ENCODE data around the gene ZNF253. TPM values are rescaled to one million over a fixed set of nuclear protein-coding genes. Genes with fewer than 3 reads are reported as not detected.
"Not testable (repeated sequence)": the region's sequence is repeated elsewhere in the genome, so short reads cannot be mapped to it uniquely, and the experiment has no call there.

ZNF253 gene
- polyA plus RNA-seq (2013, experiment 1 of 2; ENCODE audit: insufficient read length), result 3.0 TPM
- 2.9 TPM for polyA plus RNA-seq (2013, experiment 2 of 2; ENCODE audit: insufficient read length)

DNA sequence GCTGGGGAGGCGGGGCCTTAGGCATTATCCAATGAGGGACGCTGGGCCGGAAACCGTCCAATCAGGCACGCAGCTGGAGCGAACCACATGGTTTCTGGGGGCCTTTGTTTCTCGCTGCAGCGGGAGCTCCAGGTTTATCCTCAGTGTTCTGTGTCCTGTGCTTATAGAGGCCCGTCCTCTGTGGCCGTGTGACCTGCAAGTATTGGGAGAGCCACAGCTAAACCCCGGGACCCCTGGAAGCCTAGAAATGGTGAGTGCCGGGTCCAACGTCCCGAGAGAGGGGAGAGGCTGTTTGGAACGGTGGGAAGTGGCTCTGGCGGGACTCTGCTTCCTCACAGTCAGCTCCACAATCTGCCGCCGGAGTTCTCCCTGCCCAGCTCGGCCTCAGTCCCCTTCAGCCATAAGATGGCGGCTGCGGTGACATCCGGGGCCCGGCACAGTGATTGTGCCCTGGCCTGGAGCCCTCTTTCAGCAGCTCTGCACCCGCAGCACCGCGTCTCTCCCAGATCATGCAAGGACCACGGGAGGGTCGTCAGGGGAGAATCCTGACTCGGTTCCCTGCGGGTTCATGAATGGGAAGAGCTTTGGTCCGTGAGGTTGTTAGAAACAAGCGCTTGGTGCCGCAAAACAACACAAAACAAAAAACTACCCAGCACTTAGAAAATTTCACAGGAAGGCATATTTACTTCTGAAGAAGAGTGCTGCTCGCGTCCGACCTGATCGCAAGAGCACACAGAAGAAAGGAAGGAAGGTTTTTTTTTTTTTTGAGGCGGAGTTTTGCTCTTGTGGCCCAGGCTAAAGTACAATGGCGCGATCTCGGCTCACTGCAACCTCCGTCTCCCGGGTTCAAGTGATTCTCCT is at the start of gene ZNF253:
Gene ZNF253, plus strand, starts transcription at position 133 of the 861 bp plus-strand sequence. Its CDS starts 115 bp downstream, at position 248.
- DNase-seq, result peak; percentile 94

DNA sequence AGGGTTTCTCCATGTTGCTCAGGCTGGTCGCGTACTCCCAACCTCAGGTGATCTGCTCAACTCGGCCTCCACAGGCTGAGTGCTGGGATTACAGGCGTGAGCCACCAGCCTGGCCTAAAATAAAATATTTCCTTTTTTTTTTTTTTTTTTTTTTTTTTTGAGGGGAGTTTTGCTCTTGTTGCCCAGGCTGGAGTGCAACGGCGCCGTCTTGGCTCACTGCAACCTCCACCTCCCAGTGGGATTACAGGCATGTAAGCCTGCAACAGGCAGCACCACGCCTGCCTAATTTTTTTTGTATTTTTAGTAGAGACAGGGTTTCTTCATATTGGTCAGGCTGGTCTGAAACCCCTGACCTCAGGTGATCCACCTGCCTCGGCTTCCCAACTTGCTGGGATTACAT is 49.0 kb upstream of the ZNF253 start:
- no peak for DNase-seq

DNA sequence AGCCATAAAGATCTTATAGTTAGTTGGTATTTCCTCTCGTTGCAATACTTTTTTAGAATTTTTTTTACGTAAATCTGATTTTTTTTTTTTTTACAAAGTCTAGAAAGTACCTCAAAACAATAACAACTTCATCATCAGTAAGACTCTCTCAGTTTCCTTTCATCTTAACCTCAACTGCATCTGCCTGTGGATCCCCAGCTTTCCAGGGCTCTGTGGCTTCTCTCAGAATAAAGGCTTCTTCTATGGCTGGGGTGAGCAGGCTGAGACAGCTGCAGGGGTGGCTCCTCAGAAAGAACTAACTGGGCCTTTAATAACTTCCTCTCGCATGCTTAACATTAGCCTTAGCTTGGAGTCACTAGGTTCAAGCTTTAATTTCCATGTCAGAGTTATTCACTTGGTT is 48.3 kb upstream of the ZNF253 start:
- DNase-seq, result no peak

DNA sequence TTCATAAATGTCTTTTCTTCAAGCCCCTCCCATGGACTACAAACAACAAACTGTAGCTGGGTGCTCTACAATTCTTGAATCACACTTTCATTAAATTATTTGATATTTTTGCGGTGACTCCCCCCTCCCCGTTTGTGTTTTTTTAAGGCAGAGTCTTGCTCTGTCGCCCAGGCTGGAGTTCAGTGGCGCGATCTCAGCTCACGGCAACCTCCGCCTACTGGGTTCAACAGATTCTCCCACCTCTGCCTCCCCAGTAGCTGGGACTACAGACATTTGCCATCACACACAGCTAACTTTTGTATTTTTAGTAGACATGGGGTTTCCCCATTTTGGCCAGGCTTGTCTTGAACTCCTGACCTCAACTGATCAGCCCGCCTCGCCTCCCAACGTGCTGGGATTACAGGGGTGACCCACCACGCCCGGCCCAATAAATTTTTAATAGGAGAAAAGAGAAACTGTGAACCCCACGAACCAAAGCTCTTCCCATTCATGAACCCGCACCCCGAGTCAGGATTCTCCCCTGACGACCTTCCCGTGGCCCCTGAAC is 44.8 kb upstream of the ZNF253 start:
- DNase-seq, result no peak

DNA sequence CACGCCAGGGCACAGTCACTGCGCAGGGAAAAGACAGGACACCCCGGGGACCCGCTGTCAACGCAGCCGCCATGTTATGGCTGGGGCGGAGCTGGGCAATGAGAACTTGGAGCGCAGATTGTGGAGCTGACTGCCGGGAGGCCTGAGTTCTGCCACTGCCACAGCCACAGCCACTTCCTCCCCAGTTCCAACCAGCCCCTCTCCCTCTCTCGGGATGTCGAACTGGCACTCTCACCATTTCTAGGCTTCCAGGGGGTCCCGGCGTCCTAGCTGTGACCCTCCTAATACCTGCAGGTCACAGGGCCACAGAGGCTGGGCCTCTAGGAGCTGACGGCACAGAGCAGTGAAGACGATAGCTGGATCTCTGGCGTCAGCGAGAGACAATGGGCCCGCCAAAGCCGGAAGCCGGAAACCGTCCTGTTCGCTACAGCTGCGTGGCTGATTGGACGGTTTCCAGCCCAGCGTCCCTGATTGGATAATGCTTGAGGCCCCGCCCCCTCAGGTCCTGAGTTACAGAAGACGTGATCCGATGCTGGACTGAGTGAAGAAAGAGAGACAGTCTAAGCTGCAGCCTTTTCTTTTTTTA is 44.2 kb upstream of the ZNF253 start, which contains the start of gene ZNF506:
Gene ZNF506, minus strand, starts transcription at position 385 of the 586 bp plus-strand sequence. Its CDS starts 147 bp downstream, at position 238.
- peak; percentile 96 for DNase-seq

DNA sequence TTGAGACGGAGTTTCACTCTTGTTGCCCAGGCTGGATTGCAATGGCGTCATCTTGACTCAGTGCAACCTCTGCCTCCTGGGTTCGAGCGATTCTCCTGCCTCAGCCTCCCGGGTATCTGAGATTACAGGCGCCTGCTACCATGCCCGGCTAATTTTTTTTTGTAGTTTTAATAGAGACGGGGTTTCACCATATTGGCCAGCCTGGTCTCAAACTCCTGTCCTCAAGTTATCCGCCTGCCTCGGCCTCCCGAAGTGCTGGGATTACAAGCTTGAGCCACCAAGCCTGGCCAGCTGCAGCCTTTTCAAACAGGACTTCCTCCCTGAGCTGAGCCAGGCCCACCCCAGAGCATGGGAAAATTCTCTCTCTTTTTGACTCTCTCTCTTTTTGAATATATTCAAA is 43.7 kb upstream of the ZNF253 start:
- DNase-seq, result not testable (repeated sequence)

DNA sequence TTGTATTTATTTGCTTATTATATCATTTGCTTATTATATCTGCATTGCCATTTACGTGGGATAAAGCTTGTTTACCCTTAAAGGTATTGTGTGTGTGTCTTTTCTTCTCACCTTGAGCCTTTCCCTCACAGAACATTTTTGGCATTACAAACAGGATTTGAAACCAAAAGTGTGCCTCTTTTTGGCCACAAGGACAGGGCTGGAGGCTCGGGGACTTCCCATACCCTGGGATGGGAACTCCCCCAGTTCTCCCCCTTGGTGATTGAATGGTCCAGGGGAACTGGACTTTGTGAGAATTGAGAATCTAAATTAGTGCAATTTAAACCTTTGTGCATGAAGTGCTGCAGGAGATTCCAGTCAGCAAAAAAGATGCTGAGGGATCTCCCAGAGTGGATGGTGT is 41.8 kb upstream of the ZNF253 start:
- no peak for DNase-seq

DNA sequence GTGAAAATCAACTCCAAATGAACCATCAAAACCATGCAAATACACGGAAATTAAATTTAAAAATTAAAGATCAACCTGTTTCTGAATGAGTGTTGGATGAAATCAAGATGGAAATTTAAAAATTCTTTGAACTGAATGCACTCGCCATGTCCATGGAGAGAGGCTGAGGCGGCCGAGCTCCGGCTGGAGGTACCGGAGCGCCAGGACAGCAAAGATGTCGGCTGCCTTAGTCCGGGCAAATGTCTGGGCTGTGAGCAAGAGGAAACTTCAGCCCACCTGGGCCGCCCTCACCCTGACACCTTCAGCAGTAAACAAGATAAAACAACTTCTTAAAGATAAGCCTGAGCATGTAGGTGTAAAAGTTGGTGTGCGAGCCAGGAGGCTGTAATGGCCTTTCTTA is 38.8 kb upstream of the ZNF253 start:
- no peak for DNase-seq

DNA sequence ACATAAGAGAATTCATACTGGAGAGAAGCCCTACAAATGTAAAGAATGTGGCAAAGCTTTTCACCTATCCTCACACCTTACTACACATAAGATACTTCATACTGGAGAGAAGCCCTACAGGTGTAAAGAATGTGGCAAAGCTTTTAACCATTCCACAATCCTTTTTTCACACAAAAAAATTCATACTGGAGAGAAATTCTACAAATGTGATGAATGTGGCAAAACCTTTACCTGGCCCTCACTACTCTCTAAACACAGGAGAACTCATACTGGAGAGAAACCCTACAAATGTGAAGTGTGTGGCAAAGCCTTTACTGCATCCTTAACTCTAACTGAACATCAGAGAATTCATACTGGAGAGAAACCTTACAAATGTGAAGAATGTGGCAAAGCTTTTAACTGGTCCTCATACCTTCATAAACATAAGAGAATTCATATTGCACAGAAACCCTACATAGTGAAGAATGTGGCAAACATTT is 30.1 kb upstream of the ZNF253 start:
- no peak for DNase-seq

DNA sequence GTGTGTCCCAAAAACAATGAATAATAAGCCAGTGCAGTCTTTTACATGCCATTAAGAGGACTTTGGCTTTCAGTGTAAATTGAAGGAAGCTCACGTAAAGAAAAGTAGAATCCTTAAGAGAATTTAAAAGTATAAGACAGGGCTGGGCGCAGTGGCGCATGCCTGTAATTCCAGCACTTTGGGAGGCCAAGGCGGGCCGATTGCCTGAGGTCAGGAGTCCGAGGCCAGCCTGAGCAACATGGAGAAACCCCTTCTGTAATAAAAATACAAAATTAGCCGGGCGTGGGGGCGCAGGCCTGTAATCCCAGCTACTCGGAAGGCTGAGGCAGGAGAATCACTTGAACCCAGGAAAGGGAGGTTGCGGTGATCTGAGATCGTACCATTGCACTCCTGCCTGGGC is 17.9 kb upstream of the ZNF253 start:
- DNase-seq, result no peak

DNA sequence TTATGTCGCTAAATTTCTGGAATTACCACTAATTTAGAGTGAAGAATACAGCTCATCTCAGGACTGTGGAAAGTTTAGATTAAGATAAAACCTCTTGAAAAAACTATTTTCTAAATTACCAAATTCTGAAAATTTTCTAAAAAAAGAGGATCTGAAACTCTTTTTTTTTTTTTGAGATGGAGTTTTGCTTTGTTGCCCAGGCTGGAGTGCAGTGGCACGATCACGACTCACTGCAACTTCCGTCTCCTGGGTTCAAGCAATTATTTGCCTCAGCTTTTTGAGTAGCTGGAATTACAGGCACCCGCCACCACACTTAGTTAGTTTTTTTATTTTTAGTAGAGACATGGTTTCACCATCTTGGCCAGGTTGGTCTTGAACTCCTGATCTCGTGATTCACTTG is 16.6 kb upstream of the ZNF253 start:
- DNase-seq, result no peak

DNA sequence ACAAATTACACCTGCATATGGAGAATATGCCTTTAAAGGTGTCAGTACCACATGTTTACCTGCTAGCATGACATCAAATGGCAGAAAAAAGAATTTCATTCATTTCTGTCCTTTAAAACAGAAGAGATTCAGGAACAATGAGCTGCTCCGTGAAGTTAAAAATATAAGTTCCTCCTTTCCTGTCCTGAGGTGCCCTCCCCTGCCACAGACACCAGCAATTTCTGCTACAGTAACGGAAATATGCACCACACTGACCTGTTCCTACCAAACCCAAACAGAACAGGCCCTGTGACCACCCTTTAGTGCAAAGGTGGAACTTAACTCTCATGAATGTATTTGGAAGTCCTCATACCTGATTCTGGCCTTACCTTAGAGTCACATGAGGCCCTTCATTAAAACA is 13.9 kb upstream of the ZNF253 start:
- DNase-seq, result not testable (repeated sequence)

DNA sequence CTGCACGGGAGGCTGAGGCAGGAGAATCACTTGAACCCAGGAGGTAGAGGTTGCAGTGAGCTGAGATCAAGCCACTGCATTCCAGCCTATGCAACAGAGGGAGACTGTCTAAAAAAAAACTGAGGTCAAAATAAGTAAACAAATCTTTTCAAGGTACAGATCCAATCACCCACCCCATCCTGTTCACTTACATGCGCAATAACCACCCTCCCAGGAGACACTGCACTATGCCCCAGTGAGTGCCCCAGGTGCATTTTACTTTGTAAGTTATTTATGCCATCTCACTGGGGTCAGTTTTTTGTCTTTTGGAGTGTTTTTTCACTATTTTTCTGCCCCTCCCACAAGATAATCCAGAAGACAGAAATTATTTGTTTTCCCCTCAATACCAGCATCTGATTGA is 6.9 kb upstream of the ZNF253 start:
- no peak for DNase-seq

DNA sequence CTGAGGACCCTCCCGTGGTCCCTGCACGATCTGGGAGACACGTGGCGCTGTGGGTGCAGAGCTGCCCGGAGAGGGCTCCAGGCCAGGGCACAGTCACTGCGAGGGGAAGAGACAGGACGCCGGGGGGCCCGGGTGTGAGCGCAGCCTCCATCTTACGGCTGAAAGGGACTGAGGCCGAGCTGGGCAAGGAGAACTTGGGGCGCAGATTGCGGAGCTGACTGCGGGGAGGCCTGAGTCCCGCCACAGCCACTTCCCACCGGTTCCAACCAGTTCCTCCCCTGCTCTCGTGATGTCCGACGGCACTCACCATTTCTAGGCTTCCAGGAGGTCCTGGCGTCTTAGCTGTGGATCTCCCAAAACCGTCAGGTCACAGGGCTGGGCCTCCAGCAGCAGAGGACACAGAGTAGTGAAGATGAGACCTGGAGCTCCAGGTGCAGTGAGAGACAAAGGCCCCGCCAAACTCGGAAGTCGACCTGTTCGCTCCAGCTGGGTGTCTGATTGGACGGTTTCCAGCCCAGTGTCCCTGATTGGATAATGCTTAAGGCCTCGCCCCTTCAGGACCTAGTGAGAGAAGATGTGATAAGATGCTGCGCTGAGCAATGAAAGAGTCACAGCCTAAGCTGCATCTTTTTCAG is 4.8 kb upstream of the ZNF253 start:
- no peak for DNase-seq

DNA sequence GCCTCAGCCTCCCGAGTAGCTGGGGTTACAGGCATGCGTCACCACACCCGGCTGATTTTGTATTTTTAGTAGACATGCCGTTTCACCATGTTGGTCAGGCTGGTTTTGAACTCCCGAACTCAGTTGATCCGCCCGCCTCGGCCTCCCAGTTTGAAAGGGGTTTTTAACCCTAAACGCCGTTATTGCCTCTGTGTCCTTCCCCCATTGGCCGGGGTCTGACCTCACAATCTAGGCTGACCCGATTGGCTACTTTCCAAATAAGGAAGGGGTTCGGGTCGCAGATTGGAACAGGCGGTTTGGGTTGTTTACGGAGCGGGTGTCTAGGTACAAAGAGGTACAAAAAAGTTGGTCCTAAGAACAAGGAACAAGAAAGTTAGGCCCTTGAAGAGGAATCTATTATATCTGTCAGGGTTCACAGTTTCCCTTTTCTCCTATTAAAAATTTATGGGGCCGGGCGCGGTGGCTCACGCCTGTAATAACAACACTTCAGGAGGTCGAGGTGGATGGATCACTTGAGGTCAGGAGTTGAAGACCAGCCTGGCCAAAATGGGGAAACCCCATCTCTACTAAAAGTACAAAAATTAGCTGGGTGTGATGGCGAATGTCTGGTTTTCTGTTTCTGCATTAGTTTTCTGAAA is 1.0 kb downstream of the ZNF253 start:
- peak; percentile 5 for DNase-seq

DNA sequence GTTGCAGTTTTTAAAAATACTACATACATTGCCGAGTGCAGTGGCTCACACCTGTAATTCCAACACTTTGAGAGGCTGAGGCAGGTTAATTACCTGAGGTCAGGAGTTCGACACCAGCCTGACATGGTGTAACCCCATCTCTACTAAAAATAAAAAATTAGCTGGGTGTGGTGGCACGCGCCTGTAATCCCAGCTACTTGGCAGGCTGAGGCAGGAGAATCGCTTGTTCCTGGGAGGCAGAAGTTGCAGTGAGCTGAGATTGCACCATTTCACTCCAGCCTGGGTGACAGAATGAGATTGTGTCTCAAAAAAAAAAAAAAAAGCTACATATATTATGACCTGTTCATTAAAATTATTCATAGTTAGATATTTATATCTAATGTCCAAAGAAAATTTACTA is 4.4 kb downstream of the ZNF253 start:
- not testable (repeated sequence) for DNase-seq

DNA sequence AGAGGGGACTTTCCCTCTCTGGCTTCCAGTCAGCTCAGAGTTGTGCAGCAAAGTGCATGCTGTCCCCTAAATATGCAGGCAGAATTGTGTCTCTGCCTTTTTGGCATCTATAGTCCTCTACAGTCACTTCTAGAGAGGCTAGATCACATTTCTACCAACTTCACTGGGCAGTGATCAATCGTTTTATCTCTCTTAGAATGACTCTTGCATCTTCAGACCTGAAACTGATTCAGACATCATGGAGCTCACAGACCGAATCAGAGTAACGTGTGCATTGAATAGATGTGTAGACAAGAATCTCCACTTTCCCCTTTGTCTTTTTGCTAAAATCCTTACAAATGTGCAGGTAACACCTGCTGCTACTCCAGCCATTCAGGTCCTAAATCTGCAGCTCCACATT is 6.2 kb downstream of the ZNF253 start:
- no peak for DNase-seq

DNA sequence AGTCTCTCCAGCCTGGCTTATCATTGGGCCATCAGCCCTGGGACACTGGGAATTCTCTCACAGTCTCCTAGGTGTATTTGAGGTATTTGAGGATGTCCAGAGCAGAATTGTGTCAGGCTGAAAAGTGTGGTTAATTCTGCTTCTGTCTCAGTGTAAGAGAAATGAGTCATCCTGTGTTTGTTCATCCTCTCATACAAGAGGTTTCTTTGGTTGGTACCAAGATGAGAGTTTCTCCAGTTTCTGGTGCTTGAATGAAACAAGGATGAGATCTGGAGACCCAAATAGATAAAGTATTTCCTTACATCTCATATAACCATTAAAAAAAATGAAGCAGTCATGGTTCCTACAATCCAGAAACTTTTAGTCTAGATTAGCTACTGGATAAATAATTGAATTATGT is 7.7 kb downstream of the ZNF253 start:
- no peak for DNase-seq

DNA sequence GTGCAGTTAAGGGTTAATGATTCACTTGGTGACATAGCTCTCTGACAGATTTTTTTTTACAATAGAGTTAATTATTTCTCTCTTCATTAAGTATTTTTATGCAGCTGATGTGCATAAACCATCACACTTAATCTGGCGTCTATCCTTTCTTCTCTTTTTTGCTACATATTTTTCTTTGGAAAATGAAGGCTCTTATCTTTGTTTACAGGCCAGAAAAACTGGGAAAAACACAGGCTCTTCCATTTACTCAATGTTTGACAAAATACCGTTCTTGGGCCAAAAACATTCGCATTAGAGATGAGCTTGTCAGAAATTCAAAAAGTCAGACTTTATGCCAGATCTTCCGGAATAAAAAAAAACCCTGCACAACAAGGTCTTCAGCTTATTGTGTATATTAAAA is 12.0 kb downstream of the ZNF253 start:
- no peak for DNase-seq

DNA sequence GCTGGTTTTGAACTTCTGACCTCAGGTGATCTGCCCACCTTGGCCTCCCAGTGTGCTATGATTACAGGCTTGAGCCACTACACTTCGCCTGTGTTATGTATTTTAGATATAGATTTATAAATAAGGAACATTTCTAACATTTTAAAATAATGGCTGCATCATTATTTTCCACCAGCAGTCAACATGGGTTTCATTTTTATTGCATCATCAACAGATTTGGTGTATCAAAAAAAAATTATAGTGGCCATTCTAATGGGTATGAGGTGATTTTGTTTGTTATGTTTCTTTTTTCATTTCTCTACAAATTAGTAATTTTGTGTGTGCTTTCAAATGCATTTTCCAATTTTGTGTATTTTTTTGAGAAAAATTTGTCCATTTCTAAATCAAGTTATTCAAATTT is 18.9 kb downstream of the ZNF253 start:
- no peak for DNase-seq

DNA sequence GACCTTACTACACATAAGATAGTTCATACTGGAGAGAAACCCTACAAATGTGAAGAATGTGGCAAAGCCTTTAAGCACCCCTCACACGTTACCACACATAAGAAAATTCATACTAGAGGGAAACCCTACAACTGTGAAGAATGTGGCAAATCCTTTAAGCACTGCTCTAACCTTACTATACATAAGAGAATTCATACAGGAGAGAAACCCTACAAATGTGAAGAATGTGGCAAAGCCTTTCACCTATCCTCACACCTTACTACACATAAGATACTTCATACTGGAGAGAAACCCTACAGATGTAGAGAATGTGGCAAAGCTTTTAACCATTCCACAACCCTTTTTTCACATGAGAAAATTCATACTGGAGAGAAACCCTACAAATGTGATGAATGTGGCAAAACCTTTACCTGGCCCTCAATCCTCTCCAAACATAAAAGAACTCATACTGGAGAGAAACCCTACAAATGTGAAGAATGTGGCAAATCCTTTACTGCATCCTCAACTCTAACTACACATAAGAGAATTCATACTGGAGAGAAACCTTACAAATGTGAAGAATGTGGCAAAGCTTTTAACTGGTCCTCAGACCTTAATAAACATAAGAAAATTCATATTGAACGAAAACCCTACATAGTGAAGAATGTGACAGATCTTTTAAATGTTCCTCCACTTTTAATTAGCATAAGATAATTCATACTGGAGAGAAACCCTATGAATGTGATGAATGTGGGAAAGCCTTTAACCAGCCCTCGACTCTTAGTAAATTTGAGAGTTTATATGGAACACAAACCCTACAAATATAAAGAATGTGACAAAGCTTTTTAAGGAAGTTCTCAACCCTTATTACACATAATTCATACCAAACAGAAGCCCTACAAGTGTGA is 26.6 kb downstream of the ZNF253 start:
- DNase-seq, result not testable (repeated sequence)

Data from fibroblast of skin of abdomen (primary cell).